Peyer's patch (tissue), 4 donors: ENCODE measurements around the gene CLP1. TPM values are rescaled to one million over a fixed set of nuclear protein-coding genes. Genes with fewer than 3 reads are reported as not detected.

Source experiments
- DNase-seq, 3 donors: peaks; one replicate each; pipeline ENCODE4 v3.0.0-alpha.2; 2017 to 2019
- H3K27ac ChIP-seq, 4 donors: fragments of 200-600 bp; sonication (generic); one replicate each; pipeline ENCODE4 v1.5.1; 2016 to 2019
- H3K27me3 ChIP-seq, 2 donors: fragments of 200-600 bp; sonication (generic); one replicate each; pipeline ENCODE4 v1.5.1; 2019
- H3K36me3 ChIP-seq, 3 donors: fragments of 200-600 bp; sonication (generic); one replicate each; pipeline ENCODE4 v1.5.1; 2016 to 2019
- H3K4me1 ChIP-seq, 4 donors: fragments of 200-600 bp; sonication (generic); one replicate each; pipeline ENCODE4 v1.5.1; 2016 to 2019
- H3K4me3 ChIP-seq, 4 donors: fragments of 200-600 bp; sonication (generic); 1 replicate in 3 of 4; 2 replicates in 1 of 4; pipeline ENCODE4 v1.5.1; 2016 to 2019; ENCODE audit warnings: mild to moderate bottlenecking in 1 of 4
- H3K9me3 ChIP-seq, 4 donors: fragments of 200-600 bp; sonication (generic); one replicate each; pipeline ENCODE4 v1.5.1; 2016 to 2019; ENCODE audit warnings: mild to moderate bottlenecking in 1 of 4
- POLR2A ChIP-seq, 2 donors: fragments of 450-650 bp; IDR thresholded peaks; one replicate each; pipeline ENCODE4 v1.5.1; 2017; ENCODE audit warnings: antibody characterized with exemption in 2 of 2, mild to moderate bottlenecking in 2 of 2, moderate library complexity in 2 of 2
- total RNA-seq, 4 donors: library from RNA; depleted of rRNA; stranded (reverse); fragments of >200 nt; gene quantifications; one replicate each; pipeline ENCODE4 v1.1.0, GENCODE V29; 2016
- TF ChIP-seq, protein P1 (sequence below), 6 experiments: fragments of 450-650 bp in 4 of 6; fragments of 200-600 bp in 2 of 6; sonication (generic) in 1 of 6; IDR thresholded peaks; one replicate each; pipeline ENCODE4 v1.5.1; 2017 to 2019; ENCODE audit warnings: antibody characterized with exemption in 6 of 6, mild to moderate bottlenecking in 3 of 6, moderate library complexity in 1 of 6

The CLP1 gene
- total RNA-seq, 4 donors from 2014 or later, result 9.1 to 16.1 (median 12.8) TPM

DNA sequence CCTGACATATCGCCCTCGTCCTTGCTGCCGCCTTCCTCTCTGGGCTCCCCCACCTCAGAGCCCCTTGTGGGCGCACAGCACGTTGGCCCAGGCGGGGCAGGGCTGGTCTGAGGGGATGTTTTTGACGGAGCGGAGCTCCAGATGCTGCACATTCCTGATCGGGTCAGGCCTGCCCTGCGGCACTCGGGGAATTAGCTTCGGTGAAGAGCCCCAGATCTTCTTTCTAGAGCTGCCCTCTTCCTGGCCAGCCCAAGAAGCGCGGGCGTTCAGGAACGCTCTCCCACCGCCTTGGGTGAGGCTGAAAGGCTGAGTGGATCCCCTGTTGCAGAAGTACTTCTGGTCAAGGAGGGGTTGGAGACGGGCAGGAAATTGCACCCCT, 19.9 kb upstream of the CLP1 start:
- Histone ChIP-seq H3K4me3 (peak overlapping the region; percentile 43 to 76 (median 60)), H3K9me3 (no peaks in the 10 kb centered on the region), H3K27ac (peak overlapping the region in 2 of 4 donors; percentile 62 to 81), H3K27me3 (no peaks in the 10 kb centered on the region), H3K4me1 (peaks cover 0 to 15% (median 6%) of the 10 kb centered on the region in 4 donors), H3K36me3 (no peaks in the 10 kb centered on the region)
- TF ChIP-seq, protein P1, sequence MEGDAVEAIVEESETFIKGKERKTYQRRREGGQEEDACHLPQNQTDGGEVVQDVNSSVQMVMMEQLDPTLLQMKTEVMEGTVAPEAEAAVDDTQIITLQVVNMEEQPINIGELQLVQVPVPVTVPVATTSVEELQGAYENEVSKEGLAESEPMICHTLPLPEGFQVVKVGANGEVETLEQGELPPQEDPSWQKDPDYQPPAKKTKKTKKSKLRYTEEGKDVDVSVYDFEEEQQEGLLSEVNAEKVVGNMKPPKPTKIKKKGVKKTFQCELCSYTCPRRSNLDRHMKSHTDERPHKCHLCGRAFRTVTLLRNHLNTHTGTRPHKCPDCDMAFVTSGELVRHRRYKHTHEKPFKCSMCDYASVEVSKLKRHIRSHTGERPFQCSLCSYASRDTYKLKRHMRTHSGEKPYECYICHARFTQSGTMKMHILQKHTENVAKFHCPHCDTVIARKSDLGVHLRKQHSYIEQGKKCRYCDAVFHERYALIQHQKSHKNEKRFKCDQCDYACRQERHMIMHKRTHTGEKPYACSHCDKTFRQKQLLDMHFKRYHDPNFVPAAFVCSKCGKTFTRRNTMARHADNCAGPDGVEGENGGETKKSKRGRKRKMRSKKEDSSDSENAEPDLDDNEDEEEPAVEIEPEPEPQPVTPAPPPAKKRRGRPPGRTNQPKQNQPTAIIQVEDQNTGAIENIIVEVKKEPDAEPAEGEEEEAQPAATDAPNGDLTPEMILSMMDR (IDR thresholded peaks at IDR 0.05), result no peak
- TF ChIP-seq POLR2A (IDR thresholded peaks at IDR 0.05), result no peak
- DNase-seq, result no peak

DNA sequence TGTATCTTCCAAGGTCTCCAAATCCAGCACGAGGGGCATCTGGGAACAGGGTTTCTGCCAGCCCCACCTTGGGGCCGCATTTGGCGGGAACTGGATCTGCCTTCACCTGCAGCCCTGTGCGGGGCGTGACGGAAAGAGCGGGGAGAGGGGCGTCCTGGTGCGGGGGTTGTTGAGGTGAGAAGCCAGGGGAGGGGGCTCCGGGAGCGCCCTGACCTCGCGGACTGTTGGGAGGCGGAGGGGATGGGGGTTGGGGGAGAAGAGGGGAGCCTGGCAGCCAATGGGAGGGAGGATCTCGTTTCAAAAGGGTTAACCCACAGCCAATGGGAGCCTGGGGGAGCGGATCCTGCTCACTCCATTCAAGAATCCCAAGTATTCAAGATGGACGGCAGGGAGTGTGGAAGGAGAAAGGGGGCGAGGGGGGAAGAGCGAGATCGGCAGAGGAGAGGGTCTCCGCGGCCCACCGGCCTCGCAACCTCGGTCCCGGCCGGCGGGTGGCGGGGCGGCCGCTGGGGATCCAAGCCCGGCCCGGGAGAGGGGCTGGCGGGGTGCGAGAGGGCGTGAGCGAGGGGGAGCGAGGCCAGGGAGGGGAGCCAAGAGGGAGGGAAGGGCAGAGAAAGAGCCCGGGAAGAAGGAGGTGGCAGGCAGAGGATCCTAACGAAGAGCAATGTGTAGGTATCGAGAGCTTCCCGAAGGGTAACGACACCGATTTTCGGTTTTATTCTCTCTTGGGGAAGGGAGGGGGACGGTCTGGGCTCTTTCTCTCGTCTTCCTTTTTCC, 19.4 kb upstream of the CLP1 start:
- Histone ChIP-seq H3K27ac (peak overlapping the region; percentile 35 to 81 (median 68)), H3K36me3 (no peaks in the 10 kb centered on the region), H3K9me3 (no peaks in the 10 kb centered on the region), H3K4me3 (peak overlapping the region; percentile 43 to 76 (median 60)), H3K27me3 (no peaks in the 10 kb centered on the region), H3K4me1 (peaks cover 0 to 15% (median 6%) of the 10 kb centered on the region in 4 donors)
- TF ChIP-seq, protein P1 (IDR thresholded peaks at IDR 0.05), result no peak
- TF ChIP-seq POLR2A (IDR thresholded peaks at IDR 0.05), result no peak
- DNase-seq, result peak in 1 of 3 donors; percentile 64

GRCh38 chr11:57638811-57639320, 18.7 kb upstream of the CLP1 start:
- Histone ChIP-seq H3K9me3 (no peaks in the 10 kb centered on the region), H3K27me3 (no peaks in the 10 kb centered on the region), H3K4me1 (peaks cover 0 to 15% (median 6%) of the 10 kb centered on the region in 4 donors), H3K4me3 (peak overlapping the region; percentile 43 to 76 (median 60)), H3K36me3 (no peaks in the 10 kb centered on the region), H3K27ac (peak overlapping the region; percentile 35 to 81 (median 68))
- DNase-seq, result no peak
- TF ChIP-seq, protein P1 (IDR thresholded peaks at IDR 0.05), result no peak
- TF ChIP-seq POLR2A (IDR thresholded peaks at IDR 0.05), result no peak

- H3K4me1 ChIP-seq, result peaks cover 0 to 15% (median 6%) of the 10 kb centered on the region in 4 donors
- no peaks in the 10 kb centered on the region for H3K36me3 ChIP-seq
- H3K4me3 ChIP-seq, result peak overlapping the region; percentile 43 to 76 (median 60)
- peak overlapping the region in 1 of 4 donors; percentile 62 for H3K27ac ChIP-seq
- H3K9me3 ChIP-seq, result no peaks in the 10 kb centered on the region
- DNase-seq, result no peak
- no peaks in the 10 kb centered on the region for H3K27me3 ChIP-seq
- TF ChIP-seq, protein P1 (IDR thresholded peaks at IDR 0.05), result no peak
- no peak for TF ChIP-seq POLR2A (IDR thresholded peaks at IDR 0.05)
Measured at GRCh38 chr11:57639321-57640067, 18.1 kb upstream of the CLP1 start.

DNA sequence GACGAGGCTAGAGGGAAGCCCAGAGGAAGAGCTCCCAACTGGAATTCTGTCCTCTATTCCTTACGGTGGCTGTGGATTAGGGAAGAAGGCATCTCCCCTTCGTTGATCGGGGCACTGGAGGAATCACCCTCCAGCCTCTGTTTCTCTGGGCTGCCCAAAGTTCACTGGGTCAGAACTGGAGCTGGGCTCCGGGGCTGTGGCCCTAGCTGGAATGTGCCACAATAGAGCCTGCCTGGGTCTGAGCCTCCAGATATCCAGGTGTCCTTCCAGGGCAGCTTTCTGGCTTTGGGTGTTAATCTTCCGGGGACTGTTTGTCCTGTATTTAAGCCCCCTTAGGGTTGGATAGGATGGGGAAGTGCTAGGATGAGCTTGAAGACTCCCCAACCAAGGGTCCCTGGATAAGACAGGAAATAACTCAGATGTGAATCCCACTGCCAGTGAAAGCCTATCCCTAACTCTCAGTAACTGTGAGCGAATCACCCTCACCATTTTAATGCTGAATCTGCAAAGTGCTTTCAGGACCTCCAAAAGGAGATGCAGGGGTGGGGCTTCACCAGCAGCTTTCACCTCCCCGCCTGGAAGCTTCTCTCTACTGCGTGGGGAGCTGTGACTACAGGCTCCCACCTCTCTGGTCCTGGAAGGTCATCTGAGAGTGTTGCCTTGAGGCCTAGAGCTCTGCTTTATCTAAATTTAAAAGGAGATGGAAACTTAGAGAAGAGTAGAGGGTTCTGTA, 17.3 kb upstream of the CLP1 start:
- peaks cover 0 to 20% (median 6%) of the 10 kb centered on the region in 4 donors for H3K4me1 ChIP-seq
- H3K27ac ChIP-seq, result no peak overlapping the region
- no peak for DNase-seq
- no peak overlapping the region for H3K4me3 ChIP-seq
- TF ChIP-seq, protein P1 (IDR thresholded peaks at IDR 0.05), result no peak
- no peak for TF ChIP-seq POLR2A (IDR thresholded peaks at IDR 0.05)
- no peaks in the 10 kb centered on the region for H3K27me3 ChIP-seq
- H3K9me3 ChIP-seq, result no peaks in the 10 kb centered on the region
- no peaks in the 10 kb centered on the region for H3K36me3 ChIP-seq
